ENCODE measurements around the gene PSME3IP1. TPM values are rescaled to one million over a fixed set of nuclear protein-coding genes. Genes with fewer than 3 reads are reported as not detected.

Gene PSME3IP1
- total RNA-seq, 1 experiment from 2014 or later, result 143 TPM

DNA sequence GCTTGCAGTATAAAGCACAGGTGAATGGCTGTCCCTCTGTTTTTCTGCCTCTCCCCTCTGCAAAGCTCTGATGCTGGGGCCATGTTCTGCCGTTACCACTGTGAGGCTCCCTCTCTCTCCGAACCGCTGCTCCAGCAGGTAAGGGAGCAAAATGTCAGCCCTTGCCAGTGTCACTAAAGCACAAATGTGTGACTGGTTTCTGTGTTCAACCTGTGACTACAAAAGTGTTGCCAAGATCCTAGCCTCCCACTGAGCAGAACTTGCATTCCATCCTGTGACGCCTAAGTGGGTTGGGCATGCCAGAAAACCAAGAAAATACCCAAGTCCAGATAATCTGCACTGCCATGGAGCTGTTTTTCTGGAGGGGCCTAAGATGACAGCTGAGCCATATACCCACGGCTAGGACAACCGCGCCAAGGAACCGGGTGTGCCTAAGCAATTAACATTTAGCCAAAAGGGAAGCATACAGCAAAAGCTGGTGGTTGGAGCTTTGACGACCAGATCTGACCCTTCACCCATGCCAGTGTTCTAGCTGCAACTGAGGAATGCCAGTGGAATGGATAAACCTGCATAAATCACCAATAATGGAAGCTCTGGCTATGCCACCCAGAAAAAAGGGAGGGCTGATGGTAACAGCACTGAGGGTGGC is 35.0 kb downstream of the PSME3IP1 start:
- H3K27me3 ChIP-seq (replicated peaks; ENCODE audit: control insufficient read depth, insufficient read depth, low read length), result no peaks in the 10 kb centered on the region
- H3K27me3 Mint-ChIP-seq (ENCODE audit: insufficient read depth, unreplicated experiment), result no peaks in the 10 kb centered on the region
- ChIA-PET POLR2A (no interaction called here), CTCF (interaction anchor here (0.7 to 2.0 kb wide), 4 partner anchors 24 to 67 kb away, joined by 3 to 6 read pairs (median 4); partner anchors contain the start of genes CPNE2, PSME3IP1 and RSPRY1)
- H3K4me1 ChIP-seq, result no peaks in the 10 kb centered on the region
- peaks cover 6% of the 10 kb centered on the region for H3K36me3 ChIP-seq (ENCODE audit: control insufficient read depth, insufficient read depth, low read length)
- H3K27ac Mint-ChIP-seq (ENCODE audit: unreplicated experiment), result no peak overlapping the region
- H3K36me3 Mint-ChIP-seq (ENCODE audit: insufficient read depth, unreplicated experiment), result peaks cover 36% of the 10 kb centered on the region
- no peaks in the 10 kb centered on the region for H3K9me3 Mint-ChIP-seq (ENCODE audit: unreplicated experiment)
- intact Hi-C loops (cut with micrococcal nuclease; ENCODE audit: unreplicated experiment), result no loop called here
- BruUV-seq (replicated peaks), result no TSS peak
- TF ChIP-seq CTCF (IDR thresholded peaks at IDR 0.05; ENCODE audit: insufficient read depth in 1 of 2, low read depth in 1 of 2, low read length in 1 of 2, severe bottlenecking in 1 of 2, unreplicated experiment in 1 of 2), result no peak
- H3K4me1 Mint-ChIP-seq (ENCODE audit: low read depth, unreplicated experiment), result no peaks in the 10 kb centered on the region
- no peak overlapping the region for H3K4me3 Mint-ChIP-seq (ENCODE audit: unreplicated experiment)
- no peak for DNase-seq
- H3K9me3 ChIP-seq, result no peaks in the 10 kb centered on the region
- H3K4me3 ChIP-seq (ENCODE audit: low read depth, low read length), result no peak overlapping the region

- H3K4me1 Mint-ChIP-seq (ENCODE audit: low read depth, unreplicated experiment), result no peaks in the 10 kb centered on the region
- no peaks in the 10 kb centered on the region for H3K9me3 Mint-ChIP-seq (ENCODE audit: unreplicated experiment)
- no peak overlapping the region for H3K4me3 Mint-ChIP-seq (ENCODE audit: unreplicated experiment)
- BruUV-seq (replicated peaks), result no TSS peak
- H3K27me3 Mint-ChIP-seq (ENCODE audit: insufficient read depth, unreplicated experiment), result no peaks in the 10 kb centered on the region
- intact Hi-C loops (cut with micrococcal nuclease; ENCODE audit: unreplicated experiment), result loop anchor here (5.0 kb wide), 1 partner anchor 57 kb away; the partner anchor contains the start of gene CPNE2
- ChIA-PET CTCF (interaction anchor here (0.6 to 1.1 kb wide), 2 partner anchors 14 to 57 kb away, joined by 3 to 4 read pairs; partner anchors contain the start of gene CPNE2), POLR2A (no interaction called here)
- H3K27me3 ChIP-seq (replicated peaks; ENCODE audit: control insufficient read depth, insufficient read depth, low read length), result no peaks in the 10 kb centered on the region
- no peaks in the 10 kb centered on the region for H3K9me3 ChIP-seq
- H3K36me3 ChIP-seq (ENCODE audit: control insufficient read depth, insufficient read depth, low read length), result peaks cover 6% of the 10 kb centered on the region
- H3K4me1 ChIP-seq, result no peaks in the 10 kb centered on the region; the same call in 1 of the 2 replicates
- DNase-seq, result no peak
- no peak overlapping the region for H3K27ac Mint-ChIP-seq (ENCODE audit: unreplicated experiment)
- H3K4me3 ChIP-seq (ENCODE audit: low read depth, low read length), result no peak overlapping the region
- peaks cover 31% of the 10 kb centered on the region for H3K36me3 Mint-ChIP-seq (ENCODE audit: insufficient read depth, unreplicated experiment)
- no peak for TF ChIP-seq CTCF (IDR thresholded peaks at IDR 0.05; ENCODE audit: insufficient read depth in 1 of 2, low read depth in 1 of 2, low read length in 1 of 2, severe bottlenecking in 1 of 2, unreplicated experiment in 1 of 2)
These were observed 36.4 kb downstream of the PSME3IP1 start for GRCh38 chr16:57149391-57149790.

DNA sequence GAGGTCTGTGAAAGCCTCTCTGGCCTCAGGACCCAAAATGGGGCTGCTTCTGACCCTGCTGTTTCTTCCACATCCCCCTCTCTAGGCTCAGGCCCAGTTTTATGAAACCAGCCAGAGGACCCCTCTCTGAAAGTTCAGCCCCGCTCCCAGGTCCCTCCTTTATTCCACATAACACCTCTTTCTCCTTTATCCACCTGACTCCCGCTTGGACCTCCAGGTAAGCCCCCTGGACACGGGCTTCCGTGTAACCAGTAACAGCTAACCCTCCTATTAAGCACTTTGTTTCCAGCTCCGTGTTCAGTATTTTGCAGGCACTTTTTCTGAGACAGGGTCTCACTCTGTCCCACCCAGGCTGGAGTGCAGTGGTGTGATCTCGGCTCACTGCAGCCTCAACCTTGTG is 37.4 kb downstream of the PSME3IP1 start:
- no peak for TF ChIP-seq CTCF (IDR thresholded peaks at IDR 0.05; ENCODE audit: insufficient read depth in 1 of 2, low read depth in 1 of 2, low read length in 1 of 2, severe bottlenecking in 1 of 2, unreplicated experiment in 1 of 2)
- Histone ChIP-seq H3K27me3 (replicated peaks; ENCODE audit: control insufficient read depth, insufficient read depth, low read length) (no peaks in the 10 kb centered on the region), H3K4me3 (ENCODE audit: low read depth, low read length) (no peak overlapping the region), H3K36me3 (ENCODE audit: control insufficient read depth, insufficient read depth, low read length) (peaks cover 2% of the 10 kb centered on the region), H3K9me3 (no peaks in the 10 kb centered on the region), H3K4me1 (no peaks in the 10 kb centered on the region; the same call in 1 of the 2 replicates)
- no peaks in the 10 kb centered on the region for H3K4me1 Mint-ChIP-seq (ENCODE audit: low read depth, unreplicated experiment)
- no peaks in the 10 kb centered on the region for H3K9me3 Mint-ChIP-seq (ENCODE audit: unreplicated experiment)
- intact Hi-C loops (cut with micrococcal nuclease; ENCODE audit: unreplicated experiment), result loop anchor here (5.0 kb wide), 1 partner anchor 56 kb away; the partner anchor contains the start of gene CPNE2
- POLR2A ChIA-PET, result no interaction called here
- no peak overlapping the region for H3K27ac Mint-ChIP-seq (ENCODE audit: unreplicated experiment)
- no peak for DNase-seq
- CTCF ChIA-PET, result interaction anchor here (0.6 to 1.1 kb wide), 2 partner anchors 13 to 56 kb away, joined by 3 to 4 read pairs; partner anchors contain the start of gene CPNE2
- H3K27me3 Mint-ChIP-seq (ENCODE audit: insufficient read depth, unreplicated experiment), result no peaks in the 10 kb centered on the region
- no peak overlapping the region for H3K4me3 Mint-ChIP-seq (ENCODE audit: unreplicated experiment)
- H3K36me3 Mint-ChIP-seq (ENCODE audit: insufficient read depth, unreplicated experiment), result peaks cover 22% of the 10 kb centered on the region
- no TSS peak for BruUV-seq (replicated peaks)
